Left lobe of liver (tissue), 2 donors: ENCODE results near the gene PKD1L1. TPM values are rescaled to one million over a fixed set of nuclear protein-coding genes. Genes with fewer than 3 reads are reported as not detected.

Experiments
- ATAC-seq: fragments of 200-7000 bp; cut with Tn5 transposase; one replicate; pipeline ENCODE4 v1.9.1; 2020; ENCODE audit warnings: mild to moderate bottlenecking, moderate library complexity
- DNase-seq: peaks from one replicate; pipeline ENCODE4 v3.0.0-alpha.2; 2020; ENCODE audit warnings: low spot score
- total RNA-seq: library from RNA; stranded (reverse); gene quantifications from one replicate; pipeline ENCODE4 v1.2.1, GENCODE V29; 2021
- donor health status: DM: no; HTN: no; CAD: no; lungs with moderate emphysema.
- donor health status: DM: no; HTN: yes; CAD: no.

Gene PKD1L1
- total RNA-seq, 1 donor from 2014 or later: 0.45 TPM

- DNase-seq (no peak), ATAC-seq (no peak)
These were observed 120.9 kb downstream of the PKD1L1 start for GRCh38 chr7:47827351-47827756.

GRCh38 chr7:47826754-47827153 is 121.5 kb downstream of the PKD1L1 start:
- DNase-seq: no peak
- ATAC-seq: no peak

GRCh38 chr7:47819607-47819920 is 128.7 kb downstream of the PKD1L1 start:
- no peak for ATAC-seq

GRCh38 chr7:47818796-47819606 is 129.3 kb downstream of the PKD1L1 start:
- peak; percentile 94 for ATAC-seq
- DNase-seq: peak; percentile 66

More at GRCh38 chr7:47819607-47819920, 128.7 kb downstream of the PKD1L1 start:
- no peak for DNase-seq

GRCh38 chr7:47817917-47818316 is 130.3 kb downstream of the PKD1L1 start:
- peak; percentile 47 for ATAC-seq
- DNase-seq: peak; percentile 52

GRCh38 chr7:47816647-47817046 is 131.6 kb downstream of the PKD1L1 start:
- ATAC-seq: no peak
- no peak for DNase-seq

GRCh38 chr7:47815867-47816266 is 132.4 kb downstream of the PKD1L1 start:
- ATAC-seq: no peak
- DNase-seq: no peak

GRCh38 chr7:47814905-47815613 is 133.2 kb downstream of the PKD1L1 start:
- ATAC-seq (no peak), DNase-seq (no peak)

- DNase-seq (no peak), ATAC-seq (peak; percentile 59)
These were observed 134.5 kb downstream of the PKD1L1 start for GRCh38 chr7:47813620-47814260.

GRCh38 chr7:47812429-47813136 is 135.7 kb downstream of the PKD1L1 start:
- no peak for DNase-seq
- ATAC-seq: no peak

GRCh38 chr7:47811632-47812380 is 136.5 kb downstream of the PKD1L1 start:
- DNase-seq: no peak
- no peak for ATAC-seq

- ATAC-seq (no peak), DNase-seq (no peak)
These were observed 138.9 kb downstream of the PKD1L1 start for GRCh38 chr7:47809387-47809786.

GRCh38 chr7:47808321-47808720 is 139.9 kb downstream of the PKD1L1 start:
- ATAC-seq (no peak), DNase-seq (no peak)

- no peak for ATAC-seq
These were observed 140.5 kb downstream of the PKD1L1 start for GRCh38 chr7:47807756-47808155.

GRCh38 chr7:47807126-47807525 is 141.1 kb downstream of the PKD1L1 start:
- no peak for DNase-seq
- ATAC-seq: peak; percentile 64

More at GRCh38 chr7:47807756-47808155, 140.5 kb downstream of the PKD1L1 start:
- no peak for DNase-seq

GRCh38 chr7:47806701-47807103 is 141.6 kb downstream of the PKD1L1 start:
- DNase-seq: peak; percentile 62

GRCh38 chr7:47804767-47805545 is 143.3 kb downstream of the PKD1L1 start:
- no peak for ATAC-seq
- no peak for DNase-seq

More at GRCh38 chr7:47806701-47807103, 141.6 kb downstream of the PKD1L1 start:
- peak; percentile 81 for ATAC-seq

- ATAC-seq (no peak), DNase-seq (no peak)
These were observed 144.4 kb downstream of the PKD1L1 start for GRCh38 chr7:47803846-47804245.

GRCh38 chr7:47803025-47803424 is 145.2 kb downstream of the PKD1L1 start:
- ATAC-seq (no peak), DNase-seq (no peak)

- DNase-seq: no peak
- ATAC-seq: no peak
These were observed 146.8 kb downstream of the PKD1L1 start for GRCh38 chr7:47801423-47801822.
